Measurements from ENCODE around the gene SHANK1. TPM values are rescaled to one million over a fixed set of nuclear protein-coding genes. Genes with fewer than 3 reads are reported as not detected.

SHANK1 gene
- total and polyA plus RNA-seq, 2 donors from 2014 or later, result 0.24 to 0.35 TPM

DNA sequence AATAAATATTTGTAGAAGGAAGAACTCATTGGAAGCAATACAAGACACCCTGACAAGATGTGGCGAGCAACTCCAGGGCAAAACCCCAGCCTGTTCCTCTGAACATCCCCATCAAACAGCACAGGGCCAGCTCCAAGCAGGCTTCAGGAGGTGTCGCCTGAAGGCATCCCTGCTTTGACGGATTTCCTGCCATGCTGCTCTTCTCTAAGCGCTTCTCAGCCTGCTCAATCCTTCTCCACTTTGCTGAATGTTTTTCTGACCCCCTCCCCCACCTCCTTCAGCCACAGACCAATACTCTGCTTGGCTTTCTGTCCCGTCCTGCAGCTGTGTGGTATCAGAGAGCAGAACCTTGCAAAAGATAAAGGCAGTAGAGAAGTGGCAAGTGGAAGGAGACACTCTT lies 42.0 kb downstream of the SHANK1 start:
- TF ChIP-seq, protein P1, sequence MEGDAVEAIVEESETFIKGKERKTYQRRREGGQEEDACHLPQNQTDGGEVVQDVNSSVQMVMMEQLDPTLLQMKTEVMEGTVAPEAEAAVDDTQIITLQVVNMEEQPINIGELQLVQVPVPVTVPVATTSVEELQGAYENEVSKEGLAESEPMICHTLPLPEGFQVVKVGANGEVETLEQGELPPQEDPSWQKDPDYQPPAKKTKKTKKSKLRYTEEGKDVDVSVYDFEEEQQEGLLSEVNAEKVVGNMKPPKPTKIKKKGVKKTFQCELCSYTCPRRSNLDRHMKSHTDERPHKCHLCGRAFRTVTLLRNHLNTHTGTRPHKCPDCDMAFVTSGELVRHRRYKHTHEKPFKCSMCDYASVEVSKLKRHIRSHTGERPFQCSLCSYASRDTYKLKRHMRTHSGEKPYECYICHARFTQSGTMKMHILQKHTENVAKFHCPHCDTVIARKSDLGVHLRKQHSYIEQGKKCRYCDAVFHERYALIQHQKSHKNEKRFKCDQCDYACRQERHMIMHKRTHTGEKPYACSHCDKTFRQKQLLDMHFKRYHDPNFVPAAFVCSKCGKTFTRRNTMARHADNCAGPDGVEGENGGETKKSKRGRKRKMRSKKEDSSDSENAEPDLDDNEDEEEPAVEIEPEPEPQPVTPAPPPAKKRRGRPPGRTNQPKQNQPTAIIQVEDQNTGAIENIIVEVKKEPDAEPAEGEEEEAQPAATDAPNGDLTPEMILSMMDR (IDR thresholded peaks at IDR 0.05; ENCODE audit: borderline replicate concordance, extremely low read depth, insufficient read depth), result no peak
- H3K9ac ChIP-seq (ENCODE audit: low read length in 3 of 3), result no peak overlapping the region
- H3K4me3 ChIP-seq (ENCODE audit: low read length in 3 of 3), result no peak overlapping the region
- no peak overlapping the region for H3K27ac ChIP-seq (ENCODE audit: low read depth in 2 of 2, low read length in 2 of 2)
- H3K4me1 ChIP-seq (ENCODE audit: control insufficient read depth in 2 of 3, insufficient read depth in 2 of 3, low read depth in 1 of 3, low read length in 3 of 3), result no peaks in the 10 kb centered on the region
- peaks cover 2% of the 10 kb centered on the region for H3K27me3 ChIP-seq (ENCODE audit: control insufficient read depth, insufficient read depth, low read length)
- DNase-seq, result no peak
- H3K9me3 ChIP-seq (ENCODE audit: control insufficient read depth in 2 of 3, insufficient read depth in 1 of 3, low read length in 3 of 3), result no peaks in the 10 kb centered on the region
- H3K36me3 ChIP-seq (ENCODE audit: control insufficient read depth in 2 of 3, insufficient read depth in 3 of 3, low read length in 3 of 3), result no peaks in the 10 kb centered on the region
- FAIRE-seq, result no peak
- intact Hi-C loops (cut with DNase I), result no loop called here

DNA sequence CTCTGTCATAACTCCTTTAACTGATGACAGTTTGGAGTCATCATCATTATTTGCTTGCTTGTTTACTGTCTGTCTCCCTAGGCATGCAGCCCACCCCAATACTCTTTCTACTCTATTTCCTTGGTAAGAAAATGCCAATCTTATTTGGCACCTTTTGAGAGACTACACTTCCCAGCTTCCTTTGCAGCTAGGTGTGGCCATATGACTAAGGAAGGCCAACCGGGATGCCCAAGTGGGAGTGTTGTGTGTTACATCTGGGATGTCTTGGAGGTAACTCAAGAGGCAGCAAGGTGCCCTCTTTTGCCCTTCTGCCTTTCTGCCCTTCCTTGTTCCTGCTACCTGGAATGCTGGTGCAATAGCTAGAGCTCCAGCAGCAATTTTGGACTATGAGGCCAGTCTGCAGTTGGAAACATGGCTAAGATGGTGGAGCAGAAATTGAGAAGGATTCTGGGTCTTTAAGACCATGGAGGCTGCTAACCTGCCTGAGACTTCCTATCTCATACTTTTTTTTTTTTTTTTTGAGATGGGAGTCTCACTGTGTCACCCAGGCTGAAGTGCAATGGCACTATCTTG lies 42.9 kb downstream of the SHANK1 start:
- TF ChIP-seq, protein P1 (IDR thresholded peaks at IDR 0.05; ENCODE audit: borderline replicate concordance, extremely low read depth, insufficient read depth), result no peak
- intact Hi-C loops (cut with DNase I), result no loop called here
- Histone ChIP-seq H3K9ac (ENCODE audit: low read length in 3 of 3) (no peak overlapping the region), H3K4me3 (ENCODE audit: low read length in 3 of 3) (no peak overlapping the region), H3K27me3 (ENCODE audit: control insufficient read depth, insufficient read depth, low read length) (peaks cover 2% of the 10 kb centered on the region), H3K9me3 (ENCODE audit: control insufficient read depth in 2 of 3, insufficient read depth in 1 of 3, low read length in 3 of 3) (no peaks in the 10 kb centered on the region), H3K4me1 (ENCODE audit: control insufficient read depth in 2 of 3, insufficient read depth in 2 of 3, low read depth in 1 of 3, low read length in 3 of 3) (no peaks in the 10 kb centered on the region), H3K27ac (ENCODE audit: low read depth in 2 of 2, low read length in 2 of 2) (no peak overlapping the region), H3K36me3 (ENCODE audit: control insufficient read depth in 2 of 3, insufficient read depth in 3 of 3, low read length in 3 of 3) (no peaks in the 10 kb centered on the region)
- FAIRE-seq (no peak), DNase-seq (no peak)

DNA sequence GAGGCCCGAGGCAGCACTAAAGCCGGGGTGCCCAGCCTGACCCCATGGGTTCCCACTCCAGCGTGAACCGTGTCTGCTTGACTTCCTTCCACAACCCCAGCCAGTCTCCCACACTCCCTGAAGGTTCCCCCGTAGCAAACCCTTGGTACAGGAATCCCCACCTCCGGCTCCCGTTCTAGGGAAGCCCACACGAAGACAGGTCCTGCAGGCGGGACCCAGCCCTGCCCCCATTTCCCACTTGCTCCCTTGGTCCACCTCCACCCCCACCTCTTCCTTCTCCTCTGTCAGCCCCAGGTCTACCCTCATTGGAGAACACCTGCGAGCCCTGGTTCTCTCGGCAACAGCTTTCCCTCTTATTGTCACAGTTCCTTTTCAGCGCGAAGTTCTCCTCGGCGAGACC lies 46.5 kb downstream of the SHANK1 start:
- no peak for DNase-seq
- FAIRE-seq, result no peak
- TF ChIP-seq, protein P1 (IDR thresholded peaks at IDR 0.05; ENCODE audit: borderline replicate concordance, extremely low read depth, insufficient read depth), result no peak

DNA sequence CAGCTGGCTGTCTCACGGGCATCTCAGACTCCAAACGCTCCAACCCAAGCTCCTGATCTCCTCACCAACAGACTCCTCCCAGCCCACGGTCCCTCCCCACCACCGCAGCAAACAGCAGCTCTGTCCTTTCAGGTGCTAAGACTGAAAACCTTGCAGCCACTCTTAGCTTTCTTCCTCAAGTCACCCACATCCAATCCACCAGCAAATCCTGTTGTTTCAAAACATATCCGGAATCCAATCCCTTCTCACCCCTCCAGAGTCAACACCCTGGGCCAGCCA lies 49.6 kb downstream of the SHANK1 start:
- intact Hi-C loops (cut with DNase I), result no loop called here
- H3K27ac ChIP-seq (ENCODE audit: low read depth in 2 of 2, low read length in 2 of 2), result no peak overlapping the region
- H3K4me1 ChIP-seq (ENCODE audit: control insufficient read depth in 2 of 3, insufficient read depth in 2 of 3, low read depth in 1 of 3, low read length in 3 of 3), result no peaks in the 10 kb centered on the region
- H3K9ac ChIP-seq (ENCODE audit: low read length in 3 of 3), result no peak overlapping the region
- peaks cover 7% of the 10 kb centered on the region for H3K27me3 ChIP-seq (ENCODE audit: control insufficient read depth, insufficient read depth, low read length)
- H3K36me3 ChIP-seq (ENCODE audit: control insufficient read depth in 2 of 3, insufficient read depth in 3 of 3, low read length in 3 of 3), result no peaks in the 10 kb centered on the region
- FAIRE-seq, result no peak
- no peak overlapping the region for H3K4me3 ChIP-seq (ENCODE audit: low read length in 3 of 3)
- no peaks in the 10 kb centered on the region for H3K9me3 ChIP-seq (ENCODE audit: control insufficient read depth in 2 of 3, insufficient read depth in 1 of 3, low read length in 3 of 3)
- no peak for DNase-seq
- TF ChIP-seq, protein P1 (IDR thresholded peaks at IDR 0.05; ENCODE audit: borderline replicate concordance, extremely low read depth, insufficient read depth), result no peak

More for the DNA sequence above, 46.5 kb downstream of the SHANK1 start:
- Histone ChIP-seq H3K27me3 (ENCODE audit: control insufficient read depth, insufficient read depth, low read length) (peaks cover 7% of the 10 kb centered on the region), H3K4me1 (ENCODE audit: control insufficient read depth in 2 of 3, insufficient read depth in 2 of 3, low read depth in 1 of 3, low read length in 3 of 3) (no peaks in the 10 kb centered on the region), H3K4me3 (ENCODE audit: low read length in 3 of 3) (no peak overlapping the region), H3K9me3 (ENCODE audit: control insufficient read depth in 2 of 3, insufficient read depth in 1 of 3, low read length in 3 of 3) (no peaks in the 10 kb centered on the region), H3K36me3 (ENCODE audit: control insufficient read depth in 2 of 3, insufficient read depth in 3 of 3, low read length in 3 of 3) (no peaks in the 10 kb centered on the region), H3K9ac (ENCODE audit: low read length in 3 of 3) (no peak overlapping the region), H3K27ac (ENCODE audit: low read depth in 2 of 2, low read length in 2 of 2) (no peak overlapping the region)
- intact Hi-C loops (cut with DNase I), result no loop called here
